Activated CD4-positive, alpha-beta T cell treated with anti-CD3 and anti-CD28 coated beads, Interleukin-2, amount 50 U/mL, for 1 hour (primary cell): Measurements from ENCODE around the gene TTR.

Experiments
- DNase-seq: peaks from one replicate; pipeline ENCODE4 v3.0.0-alpha.2; 2020

The TTR gene

GRCh38 chr18:31591628-31592027, at the start of gene TTR:
Gene TTR (plus strand): TSS chr18:31591877. CDS start chr18:31591903, 26 bp downstream.
- DNase-seq: no peak

- DNase-seq: no peak
Measured at GRCh38 chr18:31546476-31546875, 45.2 kb upstream of the TTR start.

GRCh38 chr18:31548853-31549252, 42.8 kb upstream of the TTR start:
- no peak for DNase-seq

GRCh38 chr18:31549416-31549815, 42.3 kb upstream of the TTR start:
- no peak for DNase-seq

- no peak for DNase-seq
Measured at GRCh38 chr18:31551883-31552282, 39.8 kb upstream of the TTR start.

DNA sequence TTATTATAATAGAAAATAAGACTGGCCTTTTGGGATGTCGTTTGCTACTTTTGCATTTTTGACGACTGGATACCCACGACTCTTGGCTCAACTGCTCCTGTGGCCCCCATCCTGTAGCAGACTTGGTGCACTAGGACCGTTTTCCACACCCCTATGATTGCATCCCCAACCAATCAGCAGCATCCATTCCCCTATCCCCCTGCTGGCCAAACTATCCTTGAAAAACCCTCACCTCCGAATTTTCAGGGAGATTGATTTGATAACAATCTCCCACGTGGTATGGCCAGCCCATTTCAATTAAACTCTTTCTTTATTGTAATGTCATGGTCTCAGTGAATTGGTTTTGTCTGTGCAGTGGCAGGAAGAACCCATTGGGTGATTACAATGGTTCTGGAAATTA, 37.9 kb upstream of the TTR start:
- DNase-seq: no peak

- DNase-seq: no peak
Measured at GRCh38 chr18:31554776-31555175, 36.9 kb upstream of the TTR start.

- DNase-seq: no peak
Measured at GRCh38 chr18:31555971-31556747, 35.5 kb upstream of the TTR start.

DNA sequence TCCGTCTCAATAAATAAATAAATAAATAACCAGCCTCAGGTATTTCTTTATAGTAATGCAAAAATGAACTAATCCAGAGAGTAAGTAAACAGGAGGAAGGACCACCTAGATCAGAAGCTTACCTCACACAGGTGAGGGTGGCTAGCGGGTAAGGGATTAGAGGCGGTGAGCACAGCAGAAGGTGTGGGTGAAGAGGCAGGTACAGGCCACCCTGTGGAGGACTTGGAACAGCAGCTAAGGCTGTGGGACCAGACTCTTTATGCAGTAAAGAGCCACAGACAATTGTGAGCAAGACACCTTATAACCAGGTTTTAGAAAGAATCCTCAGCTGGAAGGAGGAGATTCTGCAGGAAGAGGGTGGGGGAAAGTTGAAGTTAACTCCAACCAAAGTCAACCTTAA, 34.2 kb upstream of the TTR start:
- DNase-seq: no peak

DNA sequence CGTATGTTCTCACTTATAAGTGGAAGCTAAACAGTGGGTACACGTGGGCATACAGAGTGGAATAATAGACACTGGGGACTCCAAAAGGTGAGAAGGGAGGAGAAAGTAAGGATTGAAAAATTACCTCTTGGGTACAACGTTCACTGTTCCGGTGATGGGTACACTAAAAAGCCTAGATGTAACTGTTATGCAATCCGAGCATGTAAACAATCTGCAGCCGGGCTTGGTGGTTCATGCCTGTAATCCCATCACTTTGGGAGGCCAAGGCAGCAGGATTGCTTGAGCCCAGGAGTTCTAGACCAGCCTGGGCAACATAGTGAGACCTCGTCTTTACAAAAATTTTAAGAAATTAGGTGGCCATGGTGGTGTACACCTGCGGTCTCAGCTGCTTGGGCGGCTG, 33.1 kb upstream of the TTR start:
- no peak for DNase-seq

DNA sequence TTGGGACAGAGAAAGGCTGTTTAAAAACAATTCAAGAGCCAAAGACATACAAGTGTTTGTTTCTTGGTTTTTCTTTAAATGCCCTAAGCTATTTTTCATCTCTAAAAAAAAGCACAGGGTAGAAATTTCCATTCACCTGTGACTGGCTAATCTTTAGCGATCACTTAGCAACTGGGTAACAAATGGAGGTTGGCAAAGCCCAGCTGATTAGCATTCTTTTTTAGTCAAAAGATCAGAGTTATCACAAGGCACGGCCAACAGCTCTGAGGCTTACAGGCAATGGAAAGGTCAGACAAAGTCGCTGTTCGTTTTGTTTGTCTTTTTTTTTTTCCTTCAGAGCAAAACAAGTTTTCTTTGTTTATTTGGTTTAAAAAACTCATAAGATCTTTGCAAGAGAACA, 29.0 kb upstream of the TTR start:
- DNase-seq: no peak

DNA sequence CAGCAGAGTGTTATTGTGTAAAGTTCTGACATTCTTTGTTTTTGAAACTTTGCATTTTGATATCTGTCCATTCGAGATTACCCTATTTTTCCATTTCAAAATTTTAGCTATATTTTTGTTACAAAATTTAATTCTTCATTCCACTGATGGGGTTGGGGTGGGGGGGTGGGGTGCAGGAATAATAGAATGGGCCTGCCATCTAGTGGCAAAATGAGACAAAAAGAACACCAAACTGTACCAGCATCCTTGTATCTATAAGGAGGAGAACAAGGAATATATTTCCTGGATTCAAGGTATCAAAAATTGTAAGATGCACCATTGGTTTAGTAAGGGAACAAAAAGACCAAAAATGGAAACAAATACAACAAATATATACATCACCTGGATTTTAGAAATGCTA, 27.9 kb upstream of the TTR start:
- DNase-seq: no peak

GRCh38 chr18:31565345-31565744, 26.3 kb upstream of the TTR start:
- no peak for DNase-seq

DNA sequence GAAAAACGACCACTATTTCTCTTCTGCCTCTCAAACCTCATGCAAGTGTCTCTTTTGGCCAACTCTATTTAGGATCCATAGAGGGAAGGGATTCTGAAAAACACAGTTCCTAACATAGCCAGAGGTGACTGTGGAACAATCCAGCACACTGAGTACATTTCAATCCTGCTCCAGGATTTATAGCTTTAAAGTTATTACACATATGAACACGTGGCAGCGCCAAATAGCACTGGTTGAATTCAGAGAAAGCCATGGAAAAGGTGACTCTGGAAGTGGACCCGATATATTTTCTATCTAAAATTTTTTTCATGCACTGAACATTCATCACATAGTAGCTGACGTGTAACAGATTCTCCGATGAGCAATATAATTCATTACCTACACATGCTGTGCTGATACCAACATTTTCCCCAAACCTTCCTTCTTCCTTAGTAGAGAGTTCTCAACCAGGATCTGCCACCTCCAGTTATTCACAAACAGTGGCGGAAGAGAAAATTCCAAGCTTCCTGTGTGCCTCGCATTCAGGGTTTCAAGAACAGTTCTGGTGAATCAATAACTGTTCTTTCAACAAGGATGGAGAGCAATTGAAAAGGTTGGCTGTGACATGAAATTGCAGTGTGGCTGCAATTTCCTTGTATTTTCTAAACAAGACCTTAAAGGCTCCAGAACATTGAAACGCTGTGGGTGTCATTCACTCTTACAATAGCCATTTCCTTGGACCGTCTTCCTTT, 25.7 kb upstream of the TTR start:
- DNase-seq: no peak

GRCh38 chr18:31566576-31567306, 24.9 kb upstream of the TTR start:
- no peak for DNase-seq

DNA sequence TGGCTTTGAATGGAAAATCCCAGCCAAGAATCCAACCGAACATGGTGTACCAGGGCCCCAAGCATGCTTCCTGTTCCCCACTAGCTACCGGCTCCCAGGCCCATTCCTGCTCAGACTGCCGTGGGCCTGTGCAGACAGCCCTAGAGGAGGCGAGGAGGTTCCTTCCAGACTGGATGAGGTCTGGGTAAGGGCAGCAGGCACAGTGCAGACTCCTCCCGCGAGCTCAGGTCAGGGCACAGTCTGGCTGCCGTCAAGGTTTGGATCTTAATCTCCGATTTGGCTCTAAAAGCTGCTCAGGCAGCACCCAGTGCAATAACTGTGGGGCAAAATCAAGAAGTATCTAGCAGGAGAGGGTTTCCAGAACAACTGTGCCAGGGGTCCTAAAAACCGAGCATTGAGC, 19.3 kb upstream of the TTR start:
- no peak for DNase-seq

- DNase-seq: no peak
Measured at GRCh38 chr18:31573051-31573450, 18.6 kb upstream of the TTR start.

- DNase-seq: no peak
Measured at GRCh38 chr18:31574359-31574758, 17.3 kb upstream of the TTR start.

- no peak for DNase-seq
Measured at GRCh38 chr18:31575515-31576257, 16.0 kb upstream of the TTR start.

- no peak for DNase-seq
Measured at GRCh38 chr18:31576670-31577069, 15.0 kb upstream of the TTR start.

DNA sequence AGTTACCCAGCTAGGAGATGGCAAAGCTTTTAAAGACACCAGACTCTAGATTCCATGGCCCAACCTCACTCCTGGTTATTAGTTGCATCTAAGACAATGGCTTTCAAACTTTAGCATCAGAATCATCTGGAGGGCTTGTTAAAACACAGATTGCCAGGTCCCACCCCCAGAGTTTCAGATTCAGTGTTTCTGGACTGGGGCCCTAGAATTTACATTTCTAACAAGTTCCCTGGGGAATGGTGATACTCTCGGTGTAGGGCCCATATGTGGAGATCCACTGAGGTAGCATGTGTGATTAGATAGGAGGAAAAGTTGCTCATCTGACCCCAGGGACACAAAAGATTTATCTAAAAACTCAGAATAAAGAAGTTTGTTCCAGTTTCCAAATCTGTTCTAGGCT, 14.5 kb upstream of the TTR start:
- DNase-seq: no peak

- no peak for DNase-seq
Measured at GRCh38 chr18:31578126-31578525, 13.6 kb upstream of the TTR start.

GRCh38 chr18:31579375-31579774, 12.3 kb upstream of the TTR start:
- no peak for DNase-seq
